Lower leg skin (tissue), 4 donors: ENCODE measurements around the gene C8B. TPM values are rescaled to one million over a fixed set of nuclear protein-coding genes. Genes with fewer than 3 reads are reported as not detected.

Experiments used
- DNase-seq, 2 donors: peaks; one replicate each; pipeline ENCODE4 v3.0.0-alpha.2; 2019; ENCODE audit warnings: low spot score in 2 of 2
- H3K4me3 ChIP-seq: fragments of 200-600 bp; sonication (generic); 2 replicates; pipeline ENCODE4 v1.5.1; 2017; ENCODE audit warnings: mild to moderate bottlenecking, low read depth; ENCODE audit not compliant: poor library complexity, severe bottlenecking
- POLR2A ChIP-seq, 2 donors: fragments of 450-650 bp; IDR thresholded peaks; one replicate each; pipeline ENCODE4 v1.6.1; 2016 to 2017; ENCODE audit warnings: antibody characterized with exemption in 2 of 2, mild to moderate bottlenecking in 1 of 2, moderate library complexity in 1 of 2
- WGBS, 2 donors: methylation state at CpG; one replicate each; pipeline ENCODE4 v1.1.5; 2018; 5-methylcytosine and 5-hydroxymethylcytosine counted together
- intact Hi-C: fragments of 100-400 bp; cut with DNase I; formaldehyde crosslinking; loops from one replicate; pipeline ENCODE4 v1.15.0; 2023; ENCODE audit warnings: low total_unique reads
- total RNA-seq, 4 donors: library from RNA; depleted of rRNA; stranded (reverse); fragments of >200 nt; gene quantifications; one replicate each; pipeline ENCODE4 v1.1.0, GENCODE V29; 2016
- TF ChIP-seq, protein P1 (sequence below), 3 donors: fragments of 450-650 bp; IDR thresholded peaks; one replicate each; pipeline ENCODE4 v1.5.1; 2016; ENCODE audit warnings: antibody characterized with exemption in 3 of 3, mild to moderate bottlenecking in 3 of 3, moderate library complexity in 2 of 3

C8B gene
- total RNA-seq, 4 donors from 2014 or later: not detected

DNA sequence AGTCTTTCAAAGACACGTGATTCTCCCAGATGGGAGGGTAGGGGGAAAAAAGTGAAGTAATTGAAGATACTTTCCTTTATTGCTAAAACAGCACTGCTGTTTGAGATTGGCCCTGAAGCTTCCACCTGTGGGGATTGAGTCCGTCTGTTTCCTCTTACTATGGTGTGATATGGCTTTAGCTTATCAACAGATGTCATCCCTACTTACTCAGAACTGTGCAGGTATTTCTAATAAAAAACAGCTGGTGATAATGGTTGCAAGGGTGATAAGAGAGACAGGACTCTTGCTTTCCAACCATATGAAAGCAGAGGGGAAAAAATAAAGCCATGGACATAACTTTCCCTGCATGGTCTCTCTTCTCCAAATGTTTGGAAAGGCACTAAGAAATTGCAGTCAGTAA is 41.7 kb upstream of the C8B start:
- TF ChIP-seq, protein P1, sequence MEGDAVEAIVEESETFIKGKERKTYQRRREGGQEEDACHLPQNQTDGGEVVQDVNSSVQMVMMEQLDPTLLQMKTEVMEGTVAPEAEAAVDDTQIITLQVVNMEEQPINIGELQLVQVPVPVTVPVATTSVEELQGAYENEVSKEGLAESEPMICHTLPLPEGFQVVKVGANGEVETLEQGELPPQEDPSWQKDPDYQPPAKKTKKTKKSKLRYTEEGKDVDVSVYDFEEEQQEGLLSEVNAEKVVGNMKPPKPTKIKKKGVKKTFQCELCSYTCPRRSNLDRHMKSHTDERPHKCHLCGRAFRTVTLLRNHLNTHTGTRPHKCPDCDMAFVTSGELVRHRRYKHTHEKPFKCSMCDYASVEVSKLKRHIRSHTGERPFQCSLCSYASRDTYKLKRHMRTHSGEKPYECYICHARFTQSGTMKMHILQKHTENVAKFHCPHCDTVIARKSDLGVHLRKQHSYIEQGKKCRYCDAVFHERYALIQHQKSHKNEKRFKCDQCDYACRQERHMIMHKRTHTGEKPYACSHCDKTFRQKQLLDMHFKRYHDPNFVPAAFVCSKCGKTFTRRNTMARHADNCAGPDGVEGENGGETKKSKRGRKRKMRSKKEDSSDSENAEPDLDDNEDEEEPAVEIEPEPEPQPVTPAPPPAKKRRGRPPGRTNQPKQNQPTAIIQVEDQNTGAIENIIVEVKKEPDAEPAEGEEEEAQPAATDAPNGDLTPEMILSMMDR (IDR thresholded peaks at IDR 0.05): no peak
- TF ChIP-seq POLR2A (IDR thresholded peaks at IDR 0.05): no peak
- intact Hi-C loops: loop anchor here (5.0 kb wide), 1 partner anchor 925 kb away; no protein-coding TSS in a partner anchor
- DNase-seq: no peak
- WGBS, 2 donors: 61 to 68% methylated on average over 2 of the region's 2 CpGs
- no peak overlapping the region for H3K4me3 ChIP-seq

GRCh38 chr1:57003398-57004139 is 37.8 kb upstream of the C8B start:
- intact Hi-C loops: no loop called here
- TF ChIP-seq POLR2A (IDR thresholded peaks at IDR 0.05): no peak
- TF ChIP-seq, protein P1 (IDR thresholded peaks at IDR 0.05): no peak
- no peak overlapping the region for H3K4me3 ChIP-seq
- DNase-seq: no peak
- WGBS, 2 donors: 55 to 63% methylated on average over 4 of the region's 4 CpGs

DNA sequence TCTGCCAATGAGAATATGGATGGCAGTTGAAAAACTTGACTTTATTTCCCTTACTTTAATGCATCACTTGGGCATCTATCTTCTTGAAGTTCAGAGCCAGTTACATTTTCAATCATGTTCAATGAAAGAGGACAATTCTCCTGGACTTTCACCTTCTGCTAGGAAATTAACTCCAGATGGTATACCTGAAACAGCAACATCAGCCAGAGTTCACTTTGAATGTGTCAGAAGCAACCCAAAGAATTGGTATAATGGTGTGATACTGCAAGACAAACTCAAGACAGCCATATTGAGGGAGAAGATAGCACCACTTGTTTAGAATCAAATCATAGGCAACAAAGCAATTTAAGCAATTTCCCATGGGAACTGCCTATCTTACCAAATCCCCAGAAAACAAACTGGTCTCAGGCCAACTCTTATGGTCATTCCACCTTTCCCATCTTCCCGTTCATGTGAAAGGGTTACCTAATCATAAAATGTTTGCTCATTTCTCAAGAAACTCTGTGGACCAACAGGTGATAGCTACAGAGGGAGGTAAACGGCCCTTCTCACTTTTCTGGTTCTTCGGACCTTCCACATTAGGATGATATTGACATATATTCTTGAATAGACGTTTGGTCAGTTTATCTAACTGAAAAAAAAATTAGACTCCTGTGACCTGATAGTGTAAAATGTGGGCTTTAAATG is 29.7 kb upstream of the C8B start:
- no peak for TF ChIP-seq POLR2A (IDR thresholded peaks at IDR 0.05)
- TF ChIP-seq, protein P1 (IDR thresholded peaks at IDR 0.05): no peak
- intact Hi-C loops: no loop called here
- H3K4me3 ChIP-seq: no peak overlapping the region
- WGBS, 2 donors: 84 to 86% methylated on average over 4 of the region's 4 CpGs
- no peak for DNase-seq

- no peak overlapping the region for H3K4me3 ChIP-seq
- TF ChIP-seq, protein P1 (IDR thresholded peaks at IDR 0.05): no peak
- TF ChIP-seq POLR2A (IDR thresholded peaks at IDR 0.05): no peak
- no peak for DNase-seq
- intact Hi-C loops: no loop called here
- 88 to 91% methylated on average over 5 of the region's 5 CpGs for WGBS, 2 donors
Observed at GRCh38 chr1:56993475-56993874, 27.7 kb upstream of the C8B start.

GRCh38 chr1:56992318-56993125 is 26.7 kb upstream of the C8B start:
- no peak for TF ChIP-seq POLR2A (IDR thresholded peaks at IDR 0.05)
- TF ChIP-seq, protein P1 (IDR thresholded peaks at IDR 0.05): no peak
- no peak for DNase-seq
- intact Hi-C loops: no loop called here
- H3K4me3 ChIP-seq: no peak overlapping the region
- 83 to 86% methylated on average over 15 of the region's 15 CpGs for WGBS, 2 donors
